Measurements from ENCODE around the gene GABRB3.

Gene GABRB3

GRCh38 chr15:26521691-26522198, 251.1 kb downstream of the GABRB3 start:
- DNase-seq, result no peak

- no peak for DNase-seq
Observed at GRCh38 chr15:26521130-26521529, 251.7 kb downstream of the GABRB3 start.

- DNase-seq, result no peak
Observed at GRCh38 chr15:26518885-26519284, 254.0 kb downstream of the GABRB3 start.

- no peak for DNase-seq
Observed at GRCh38 chr15:26516102-26516980, 256.5 kb downstream of the GABRB3 start.

GRCh38 chr15:26504009-26504408, 268.9 kb downstream of the GABRB3 start:
- no peak for DNase-seq
